Hepatocyte (in vitro differentiated cells): ENCODE data around the gene PCDH9.

Source experiments
- EZH2 ChIP-seq: fragments of 200-600 bp; sonication (generic); IDR thresholded peaks from 2 replicates; pipeline ENCODE4 v1.6.1; 2016; ENCODE audit warnings: antibody characterized with exemption, mild to moderate bottlenecking, borderline replicate concordance
- EZH2phosphoT487 ChIP-seq: fragments of 200-600 bp; sonication (generic); IDR thresholded peaks from one replicate; pipeline ENCODE4 v1.6.1; 2018; ENCODE audit warnings: antibody characterized with exemption, mild to moderate bottlenecking, low read depth, moderate library complexity; ENCODE audit not compliant: unreplicated experiment, severe bottlenecking
- TF ChIP-seq, protein P1 (sequence below): fragments of 200-600 bp; sonication (generic); IDR thresholded peaks from 2 replicates; pipeline ENCODE4 v1.5.1; 2016; ENCODE audit warnings: antibody characterized with exemption, mild to moderate bottlenecking; ENCODE audit not compliant: poor library complexity

- TF ChIP-seq, protein P1, sequence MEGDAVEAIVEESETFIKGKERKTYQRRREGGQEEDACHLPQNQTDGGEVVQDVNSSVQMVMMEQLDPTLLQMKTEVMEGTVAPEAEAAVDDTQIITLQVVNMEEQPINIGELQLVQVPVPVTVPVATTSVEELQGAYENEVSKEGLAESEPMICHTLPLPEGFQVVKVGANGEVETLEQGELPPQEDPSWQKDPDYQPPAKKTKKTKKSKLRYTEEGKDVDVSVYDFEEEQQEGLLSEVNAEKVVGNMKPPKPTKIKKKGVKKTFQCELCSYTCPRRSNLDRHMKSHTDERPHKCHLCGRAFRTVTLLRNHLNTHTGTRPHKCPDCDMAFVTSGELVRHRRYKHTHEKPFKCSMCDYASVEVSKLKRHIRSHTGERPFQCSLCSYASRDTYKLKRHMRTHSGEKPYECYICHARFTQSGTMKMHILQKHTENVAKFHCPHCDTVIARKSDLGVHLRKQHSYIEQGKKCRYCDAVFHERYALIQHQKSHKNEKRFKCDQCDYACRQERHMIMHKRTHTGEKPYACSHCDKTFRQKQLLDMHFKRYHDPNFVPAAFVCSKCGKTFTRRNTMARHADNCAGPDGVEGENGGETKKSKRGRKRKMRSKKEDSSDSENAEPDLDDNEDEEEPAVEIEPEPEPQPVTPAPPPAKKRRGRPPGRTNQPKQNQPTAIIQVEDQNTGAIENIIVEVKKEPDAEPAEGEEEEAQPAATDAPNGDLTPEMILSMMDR: no peak
- TF ChIP-seq EZH2: no peak
- TF ChIP-seq EZH2phosphoT487: no peak
Observed at GRCh38 chr13:66322193-66322740, 907.9 kb downstream of the PCDH9 start.
